HCT116 (cell line): ENCODE data around the gene RNF4. TPM values are rescaled to one million over a fixed set of nuclear protein-coding genes. Genes with fewer than 3 reads are reported as not detected.

Source experiments
- ATAC-seq: fragments of 200-7000 bp; cut with Tn5 transposase; 2 replicates; pipeline ENCODE4 v1.9.1; 2020; ENCODE audit warnings: mild to moderate bottlenecking, moderate library complexity
- BruUV-seq: library from RNA; stranded (reverse); fragments of 400-500 nt; replicated peaks from 2 replicates; lab custom pipeline; 2021; lab: Mats Ljungman, UMichigan
- CTCF ChIA-PET: fragments of 300-600 bp; sonication (Branson Sonifier 250); formaldehyde crosslinking; loops from one replicate; lab custom pipeline; 2021; ENCODE audit warnings: antibody characterized with exemption; lab: Charles Lee
- POLR2A ChIA-PET: fragments of 300-600, 350-600 bp; sonication (Branson Sonifier 250); formaldehyde crosslinking; loops from one replicate; lab custom pipeline; 2021; ENCODE audit warnings: antibody characterized with exemption; lab: Charles Lee
- RAD21 ChIA-PET, 2 experiments: fragments of 300-600 bp; sonication (Branson Sonifier 250); formaldehyde crosslinking; loops; one replicate each; lab custom pipeline; 2023; ENCODE audit warnings: low total read pairs in 2 of 2; ENCODE audit not compliant: uncharacterized antibody in 2 of 2, unreplicated experiment in 2 of 2, low non-redundant PET in 1 of 2; lab: Charles Lee
- DNase-seq: peaks from one replicate; pipeline ENCODE4 v3.0.0-alpha.2; 2010; ENCODE audit warnings: low read depth, low spot score
- H2AFZ ChIP-seq: fragments of 200-600 bp; shearing (Covaris generic), sonication (generic); 2 replicates; pipeline ENCODE4 v1.6.1; 2017; ENCODE audit warnings: low read depth, mixed run types, mixed read lengths, antibody characterized with exemption, low read length; ENCODE audit not compliant: poor library complexity, severe bottlenecking
- H3K27ac ChIP-seq: 2 replicates; pipeline ENCODE4 v1.5.1; 2012; ENCODE audit warnings: low read depth, low read length
- H3K27me3 ChIP-seq: fragments of 200-600 bp; sonication (generic); 2 replicates; pipeline ENCODE4 v1.6.1; 2016; ENCODE audit warnings: mixed run types, low read length, mixed read lengths; ENCODE audit not compliant: insufficient read depth
- H3K36me3 ChIP-seq, 2 experiments: fragments of 200-500 bp in 1 of 2; fragments of 200-600 bp in 1 of 2; sonication (Bioruptor generic) in 1 of 2; sonication (generic) in 1 of 2; 2 replicates each; pipeline versions ENCODE4 v1.5.1 to v1.6.1; 2014 to 2016; ENCODE audit warnings: low read length in 2 of 2, inconsistent platforms in 1 of 2, mixed read lengths in 1 of 2, mixed run types in 1 of 2; ENCODE audit not compliant: insufficient read depth in 2 of 2, control insufficient read depth in 1 of 2
- H3K4me1 ChIP-seq, 2 experiments: fragments of 200-600 bp in 1 of 2; sonication (generic) in 1 of 2; 2 replicates each; pipeline versions ENCODE4 v1.5.1 to v1.6.1; 2012 to 2017; ENCODE audit warnings: low read length in 2 of 2, inconsistent platforms in 1 of 2, mild to moderate bottlenecking in 1 of 2, mixed read lengths in 1 of 2, mixed run types in 1 of 2, moderate library complexity in 1 of 2; ENCODE audit not compliant: insufficient read depth in 2 of 2, control insufficient read depth in 1 of 2
- H3K4me2 ChIP-seq: fragments of 200-600 bp; sonication (generic); 2 replicates; pipeline ENCODE4 v1.6.1; 2017; ENCODE audit warnings: mixed run types, low read length, mixed read lengths
- H3K4me3 ChIP-seq, 2 experiments: fragments of 200-600 bp in 1 of 2; sonication (generic) in 1 of 2; replicated peaks in 1 of 2; 2 replicates each; pipeline ENCODE4 v1.5.1; 2011 to 2016; ENCODE audit warnings: low read length in 2 of 2, control low read depth in 1 of 2, low read depth in 1 of 2, mild to moderate bottlenecking in 1 of 2, mixed read lengths in 1 of 2, mixed run types in 1 of 2
- H3K79me2 ChIP-seq: fragments of 200-600 bp; sonication (generic); 2 replicates; pipeline ENCODE4 v1.6.1; 2017; ENCODE audit warnings: mild to moderate bottlenecking, mixed run types, low read length, moderate library complexity, mixed read lengths; ENCODE audit not compliant: insufficient read depth
- H3K9ac ChIP-seq: fragments of 200-600 bp; sonication (generic); 2 replicates; pipeline ENCODE4 v1.6.1; 2016; ENCODE audit warnings: low read length, mixed read lengths
- H3K9me2 ChIP-seq: fragments of 200-600 bp; sonication (generic), shearing (Covaris generic); 2 replicates; pipeline ENCODE4 v1.6.1; 2017; ENCODE audit warnings: mixed run types, mild to moderate bottlenecking, moderate library complexity; ENCODE audit not compliant: insufficient read depth
- H3K9me3 ChIP-seq, 2 experiments: fragments of 200-500 bp in 1 of 2; fragments of 200-600 bp in 1 of 2; sonication (Bioruptor generic) in 1 of 2; sonication (generic) in 1 of 2; 2 replicates each; pipeline ENCODE4 v1.6.1; 2014 to 2017; ENCODE audit warnings: low read length in 2 of 2, mixed read lengths in 2 of 2, inconsistent platforms in 1 of 2, low read depth in 1 of 2, mild to moderate bottlenecking in 1 of 2, mixed run types in 1 of 2, moderate library complexity in 1 of 2; ENCODE audit not compliant: control insufficient read depth in 1 of 2, insufficient read depth in 1 of 2
- H4K20me1 ChIP-seq: fragments of 200-600 bp; sonication (generic), shearing (Covaris generic); 2 replicates; pipeline ENCODE4 v1.6.1; 2017; ENCODE audit warnings: mixed run types, mild to moderate bottlenecking, moderate library complexity; ENCODE audit not compliant: insufficient read depth
- CTCF ChIP-seq, 3 experiments: fragments of 200-600 bp in 1 of 3; sonication (generic) in 1 of 3; IDR thresholded peaks in 2 of 3; conservative IDR thresholded peaks in 1 of 3; 2 replicates each; pipeline ENCODE4 v1.5.1; 2012 to 2017; ENCODE audit warnings: low read depth in 2 of 3, low read length in 2 of 3, antibody characterized with exemption in 1 of 3, borderline replicate concordance in 1 of 3, control low read depth in 1 of 3, mild to moderate bottlenecking in 1 of 3, mixed read lengths in 1 of 3, mixed run types in 1 of 3, moderate library complexity in 1 of 3; ENCODE audit not compliant: insufficient read depth in 1 of 3
- EGR1 ChIP-seq: IDR thresholded peaks from 2 replicates; pipeline ENCODE4 v1.6.1; 2012; ENCODE audit warnings: low read depth
- EZH2 ChIP-seq: fragments of 200-600 bp; sonication (generic); IDR thresholded peaks from 2 replicates; pipeline ENCODE4 v1.6.1; 2017; ENCODE audit warnings: antibody characterized with exemption, mixed run types
- FOSL1 ChIP-seq: IDR thresholded peaks from 2 replicates; pipeline ENCODE4 v1.6.1; 2012; ENCODE audit warnings: low read depth
- MAX ChIP-seq: IDR thresholded peaks from 2 replicates; pipeline ENCODE4 v1.6.1; 2012
- POLR2AphosphoS5 ChIP-seq: IDR thresholded peaks from 2 replicates; pipeline ENCODE4 v1.6.1; 2011; ENCODE audit warnings: mild to moderate bottlenecking, low read depth, low read length, moderate library complexity
- ZBTB33 ChIP-seq: IDR thresholded peaks from 2 replicates; pipeline ENCODE4 v1.6.1; 2011; ENCODE audit warnings: mild to moderate bottlenecking, low read length, moderate library complexity; ENCODE audit not compliant: insufficient replicate concordance; ENCODE audit errors: extremely low read depth
- ZFX ChIP-seq: fragments of 450-650 bp; IDR thresholded peaks from 2 replicates; pipeline ENCODE4 v1.6.1; 2017
- intact Hi-C: fragments of 100-400 bp; cut with micrococcal nuclease; formaldehyde crosslinking; loops from 2 replicates; pipeline ENCODE4 v1.10.0; 2022
- total RNA-seq: library from RNA; stranded (reverse); gene quantifications from one replicate; pipeline ENCODE4 v1.2.1, GENCODE V29; 2021; ENCODE audit not compliant: unreplicated experiment

The RNF4 gene
- total RNA-seq, 1 experiment from 2014 or later: 62.3 TPM

GRCh38 chr4:2482693-2483092, 13.8 kb downstream of the RNF4 start (continued):
- no peak for TF ChIP-seq CTCF (IDR thresholded peaks at IDR 0.05 in 2 of 3, conservative IDR thresholded peaks at IDR 0.05 in 1 of 3; ENCODE audit: borderline replicate concordance in 1 of 3, insufficient read depth in 1 of 3, low read depth in 2 of 3, low read length in 2 of 3)

- CTCF ChIA-PET: no interaction called here
- no peak overlapping the region for H3K27ac ChIP-seq
- no peaks in the 10 kb centered on the region for H3K4me1 ChIP-seq
- H3K9me2 ChIP-seq: no peaks in the 10 kb centered on the region
- no peak overlapping the region for H3K9ac ChIP-seq
- H3K4me3 ChIP-seq: no peak overlapping the region
- no peaks in the 10 kb centered on the region for H3K9me3 ChIP-seq
- H3K4me2 ChIP-seq: no peak overlapping the region
- RAD21 ChIA-PET: no interaction called here
- H2AFZ ChIP-seq: no peak overlapping the region
- BruUV-seq: no TSS peak
- H3K79me2 ChIP-seq: peaks cover 100% of the 10 kb centered on the region
- H3K36me3 ChIP-seq: peaks cover 0 to 5% of the 10 kb centered on the region in 2 experiments; a peak in 1 of 4 replicates
- TF ChIP-seq EGR1 (no peak), MAX (no peak), ZFX (no peak), POLR2AphosphoS5 (no peak), ZBTB33 (no peak), FOSL1 (no peak), EZH2 (no peak)
- TF ChIP-seq, all 23 proteins: peak for 0
- ATAC-seq (no peak), DNase-seq (no peak)
- POLR2A ChIA-PET: no interaction called here
- Histone ChIP-seq H3K27me3 (no peaks in the 10 kb centered on the region), H4K20me1 (peaks cover 40% of the 10 kb centered on the region; the same call in 1 of the 2 replicates)
- intact Hi-C loops: no loop called here
These were observed 14.3 kb downstream of the RNF4 start for GRCh38 chr4:2483237-2483636.
